ENCODE measurements around the gene TMEM43.

DNA sequence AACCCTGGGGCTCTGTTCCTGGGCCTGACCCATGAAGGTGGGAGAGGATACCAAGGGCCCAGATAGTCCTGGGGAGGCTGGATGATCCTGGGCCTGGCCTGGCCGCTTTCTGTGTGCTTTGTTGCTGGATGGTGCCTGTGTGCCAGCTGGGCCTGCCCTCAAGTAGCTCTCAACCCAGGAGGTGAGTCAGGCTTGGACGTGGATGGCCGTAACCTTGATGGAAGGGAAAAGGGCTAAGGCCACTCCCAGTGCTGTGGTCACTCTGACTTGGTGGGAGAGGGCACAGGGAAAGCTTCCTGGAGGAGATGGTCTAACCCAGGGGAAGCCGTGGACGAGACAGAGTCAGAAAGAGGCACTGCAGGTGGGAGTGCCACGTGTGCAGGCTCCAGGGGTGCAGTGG, 9.4 kb downstream of the TMEM43 start:
- TF ChIP-seq, protein P1, sequence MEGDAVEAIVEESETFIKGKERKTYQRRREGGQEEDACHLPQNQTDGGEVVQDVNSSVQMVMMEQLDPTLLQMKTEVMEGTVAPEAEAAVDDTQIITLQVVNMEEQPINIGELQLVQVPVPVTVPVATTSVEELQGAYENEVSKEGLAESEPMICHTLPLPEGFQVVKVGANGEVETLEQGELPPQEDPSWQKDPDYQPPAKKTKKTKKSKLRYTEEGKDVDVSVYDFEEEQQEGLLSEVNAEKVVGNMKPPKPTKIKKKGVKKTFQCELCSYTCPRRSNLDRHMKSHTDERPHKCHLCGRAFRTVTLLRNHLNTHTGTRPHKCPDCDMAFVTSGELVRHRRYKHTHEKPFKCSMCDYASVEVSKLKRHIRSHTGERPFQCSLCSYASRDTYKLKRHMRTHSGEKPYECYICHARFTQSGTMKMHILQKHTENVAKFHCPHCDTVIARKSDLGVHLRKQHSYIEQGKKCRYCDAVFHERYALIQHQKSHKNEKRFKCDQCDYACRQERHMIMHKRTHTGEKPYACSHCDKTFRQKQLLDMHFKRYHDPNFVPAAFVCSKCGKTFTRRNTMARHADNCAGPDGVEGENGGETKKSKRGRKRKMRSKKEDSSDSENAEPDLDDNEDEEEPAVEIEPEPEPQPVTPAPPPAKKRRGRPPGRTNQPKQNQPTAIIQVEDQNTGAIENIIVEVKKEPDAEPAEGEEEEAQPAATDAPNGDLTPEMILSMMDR (IDR thresholded peaks at IDR 0.05; ENCODE audit: low read length): no peak
- TF ChIP-seq EZH2 (IDR thresholded peaks at IDR 0.05; ENCODE audit: borderline replicate concordance, low read length): no peak

Measured in OCI-LY1 (cell line).